ENCODE data around the gene TOLLIP. TPM values are rescaled to one million over a fixed set of nuclear protein-coding genes. Genes with fewer than 3 reads are reported as not detected.

Gene TOLLIP
- total RNA-seq, 1 donor from 2014 or later: 38.9 TPM

- no peak overlapping the region for H3K4me3 Mint-ChIP-seq
- no peaks in the 10 kb centered on the region for H3K9me3 Mint-ChIP-seq
- H3K36me3 Mint-ChIP-seq (ENCODE audit: low read depth): peaks cover 12% of the 10 kb centered on the region
- no peaks in the 10 kb centered on the region for H3K4me1 Mint-ChIP-seq
- no peak for DNase-seq
- intact Hi-C loops (cut with micrococcal nuclease): no loop called here
- H3K27ac Mint-ChIP-seq: peak overlapping the region; percentile 54
- H3K27me3 Mint-ChIP-seq: no peaks in the 10 kb centered on the region
These were observed 28.0 kb downstream of the TOLLIP start for GRCh38 chr11:1281326-1281973.

- intact Hi-C loops (cut with micrococcal nuclease): no loop called here
- no peak for DNase-seq
- Mint-ChIP-seq H3K27me3 (no peaks in the 10 kb centered on the region), H3K4me1 (no peaks in the 10 kb centered on the region), H3K9me3 (no peaks in the 10 kb centered on the region), H3K36me3 (ENCODE audit: low read depth) (peaks cover 10% of the 10 kb centered on the region), H3K27ac (no peak overlapping the region), H3K4me3 (no peak overlapping the region)
These were observed 29.1 kb downstream of the TOLLIP start for GRCh38 chr11:1280116-1281035.

GRCh38 chr11:1279674-1280055 lies 29.8 kb downstream of the TOLLIP start:
- H3K4me1 Mint-ChIP-seq: no peaks in the 10 kb centered on the region
- DNase-seq: no peak
- H3K4me3 Mint-ChIP-seq: no peak overlapping the region
- intact Hi-C loops (cut with micrococcal nuclease): no loop called here
- H3K27ac Mint-ChIP-seq: no peak overlapping the region
- H3K36me3 Mint-ChIP-seq (ENCODE audit: low read depth): peaks cover 10% of the 10 kb centered on the region
- no peaks in the 10 kb centered on the region for H3K9me3 Mint-ChIP-seq
- no peaks in the 10 kb centered on the region for H3K27me3 Mint-ChIP-seq

- intact Hi-C loops (cut with micrococcal nuclease): no loop called here
- Mint-ChIP-seq H3K27me3 (no peaks in the 10 kb centered on the region), H3K36me3 (ENCODE audit: low read depth) (peaks cover 10% of the 10 kb centered on the region), H3K9me3 (no peaks in the 10 kb centered on the region), H3K4me1 (no peaks in the 10 kb centered on the region), H3K27ac (no peak overlapping the region), H3K4me3 (no peak overlapping the region)
- no peak for DNase-seq
These were observed 30.4 kb downstream of the TOLLIP start for GRCh38 chr11:1278766-1279673.

- Mint-ChIP-seq H3K9me3 (no peaks in the 10 kb centered on the region), H3K27me3 (no peaks in the 10 kb centered on the region)
- DNase-seq: no peak
These were observed 31.4 kb downstream of the TOLLIP start for GRCh38 chr11:1277936-1278512.

GRCh38 chr11:1276866-1277615 lies 32.4 kb downstream of the TOLLIP start:
- intact Hi-C loops (cut with micrococcal nuclease): no loop called here
- Mint-ChIP-seq H3K4me3 (no peak overlapping the region), H3K27me3 (no peaks in the 10 kb centered on the region), H3K9me3 (no peaks in the 10 kb centered on the region), H3K36me3 (ENCODE audit: low read depth) (peaks cover 9% of the 10 kb centered on the region), H3K4me1 (no peaks in the 10 kb centered on the region), H3K27ac (no peak overlapping the region)
- DNase-seq: no peak

More at GRCh38 chr11:1277936-1278512, 31.4 kb downstream of the TOLLIP start:
- H3K27ac Mint-ChIP-seq: no peak overlapping the region
- intact Hi-C loops (cut with micrococcal nuclease): no loop called here
- peaks cover 9% of the 10 kb centered on the region for H3K36me3 Mint-ChIP-seq (ENCODE audit: low read depth)
- no peaks in the 10 kb centered on the region for H3K4me1 Mint-ChIP-seq
- no peak overlapping the region for H3K4me3 Mint-ChIP-seq

GRCh38 chr11:1276041-1276790 lies 33.2 kb downstream of the TOLLIP start:
- Mint-ChIP-seq H3K27ac (no peak overlapping the region), H3K4me3 (no peak overlapping the region), H3K4me1 (no peaks in the 10 kb centered on the region), H3K36me3 (ENCODE audit: low read depth) (peaks cover 9% of the 10 kb centered on the region), H3K27me3 (no peaks in the 10 kb centered on the region), H3K9me3 (no peaks in the 10 kb centered on the region)
- intact Hi-C loops (cut with micrococcal nuclease): no loop called here
- no peak for DNase-seq

- Mint-ChIP-seq H3K4me3 (no peak overlapping the region), H3K9me3 (no peaks in the 10 kb centered on the region), H3K27ac (no peak overlapping the region), H3K36me3 (ENCODE audit: low read depth) (peaks cover 7% of the 10 kb centered on the region), H3K27me3 (no peaks in the 10 kb centered on the region), H3K4me1 (no peaks in the 10 kb centered on the region)
- intact Hi-C loops (cut with micrococcal nuclease): no loop called here
- DNase-seq: no peak
These were observed 34.4 kb downstream of the TOLLIP start for GRCh38 chr11:1275021-1275420.

- Mint-ChIP-seq H3K36me3 (ENCODE audit: low read depth) (peaks cover 7% of the 10 kb centered on the region), H3K9me3 (no peaks in the 10 kb centered on the region), H3K4me1 (no peaks in the 10 kb centered on the region), H3K4me3 (no peak overlapping the region), H3K27ac (no peak overlapping the region), H3K27me3 (no peaks in the 10 kb centered on the region)
- no peak for DNase-seq
- intact Hi-C loops (cut with micrococcal nuclease): no loop called here
These were observed 34.9 kb downstream of the TOLLIP start for GRCh38 chr11:1274501-1274900.

GRCh38 chr11:1272531-1272930 lies 36.9 kb downstream of the TOLLIP start:
- H3K27me3 Mint-ChIP-seq: no peaks in the 10 kb centered on the region
- no peaks in the 10 kb centered on the region for H3K4me1 Mint-ChIP-seq
- H3K4me3 Mint-ChIP-seq: no peak overlapping the region
- H3K36me3 Mint-ChIP-seq (ENCODE audit: low read depth): peaks cover 7% of the 10 kb centered on the region
- no peaks in the 10 kb centered on the region for H3K9me3 Mint-ChIP-seq
- DNase-seq: no peak
- intact Hi-C loops (cut with micrococcal nuclease): no loop called here
- no peak overlapping the region for H3K27ac Mint-ChIP-seq

GRCh38 chr11:1271927-1272326 lies 37.5 kb downstream of the TOLLIP start:
- Mint-ChIP-seq H3K4me3 (no peak overlapping the region), H3K9me3 (no peaks in the 10 kb centered on the region), H3K4me1 (no peaks in the 10 kb centered on the region), H3K27me3 (no peaks in the 10 kb centered on the region), H3K27ac (no peak overlapping the region), H3K36me3 (ENCODE audit: low read depth) (peaks cover 5% of the 10 kb centered on the region)
- intact Hi-C loops (cut with micrococcal nuclease): no loop called here
- no peak for DNase-seq

- peaks cover 4% of the 10 kb centered on the region for H3K9me3 Mint-ChIP-seq
- no peak overlapping the region for H3K27ac Mint-ChIP-seq
- H3K4me1 Mint-ChIP-seq: no peaks in the 10 kb centered on the region
- H3K4me3 Mint-ChIP-seq: no peak overlapping the region
- H3K36me3 Mint-ChIP-seq (ENCODE audit: low read depth): peaks cover 3% of the 10 kb centered on the region
- DNase-seq: no peak
- H3K27me3 Mint-ChIP-seq: no peaks in the 10 kb centered on the region
- intact Hi-C loops (cut with micrococcal nuclease): no loop called here
These were observed 38.0 kb downstream of the TOLLIP start for GRCh38 chr11:1271406-1271805.
